ENCODE measurements around the gene MEI4.

Gene MEI4

GRCh38 chr6:77773157-77773822 lies 120.5 kb downstream of the MEI4 start:
- TF ChIP-seq, protein P1, sequence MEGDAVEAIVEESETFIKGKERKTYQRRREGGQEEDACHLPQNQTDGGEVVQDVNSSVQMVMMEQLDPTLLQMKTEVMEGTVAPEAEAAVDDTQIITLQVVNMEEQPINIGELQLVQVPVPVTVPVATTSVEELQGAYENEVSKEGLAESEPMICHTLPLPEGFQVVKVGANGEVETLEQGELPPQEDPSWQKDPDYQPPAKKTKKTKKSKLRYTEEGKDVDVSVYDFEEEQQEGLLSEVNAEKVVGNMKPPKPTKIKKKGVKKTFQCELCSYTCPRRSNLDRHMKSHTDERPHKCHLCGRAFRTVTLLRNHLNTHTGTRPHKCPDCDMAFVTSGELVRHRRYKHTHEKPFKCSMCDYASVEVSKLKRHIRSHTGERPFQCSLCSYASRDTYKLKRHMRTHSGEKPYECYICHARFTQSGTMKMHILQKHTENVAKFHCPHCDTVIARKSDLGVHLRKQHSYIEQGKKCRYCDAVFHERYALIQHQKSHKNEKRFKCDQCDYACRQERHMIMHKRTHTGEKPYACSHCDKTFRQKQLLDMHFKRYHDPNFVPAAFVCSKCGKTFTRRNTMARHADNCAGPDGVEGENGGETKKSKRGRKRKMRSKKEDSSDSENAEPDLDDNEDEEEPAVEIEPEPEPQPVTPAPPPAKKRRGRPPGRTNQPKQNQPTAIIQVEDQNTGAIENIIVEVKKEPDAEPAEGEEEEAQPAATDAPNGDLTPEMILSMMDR (conservative IDR thresholded peaks at IDR 0.05; ENCODE audit: low read depth, low read length), result no peak

DNA sequence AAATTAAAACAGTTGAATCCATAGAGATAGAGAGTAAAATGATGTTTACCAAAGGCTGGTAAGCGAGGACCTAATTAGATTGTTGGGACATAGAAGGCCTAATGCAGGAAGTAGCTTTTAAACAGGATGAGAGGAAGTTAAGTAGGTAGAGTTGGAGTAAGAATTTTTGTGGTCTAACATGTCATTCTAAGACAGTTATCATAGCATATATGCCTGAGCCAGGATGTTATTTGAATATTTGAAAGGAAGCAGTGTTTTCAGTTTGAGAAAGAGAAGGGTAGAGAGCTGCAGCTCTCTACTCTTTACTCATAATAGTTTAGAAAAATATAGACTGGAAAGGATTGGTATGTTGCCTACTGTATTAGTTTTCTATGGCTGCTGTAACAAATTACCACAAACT lies 121.6 kb downstream of the MEI4 start:
- TF ChIP-seq, protein P1 (conservative IDR thresholded peaks at IDR 0.05; ENCODE audit: low read depth, low read length), result no peak
- no peak for DNase-seq (ENCODE audit: low read depth)
- H3K4me3 ChIP-seq (ENCODE audit: low read depth, low read length), result no peak overlapping the region

More at GRCh38 chr6:77773157-77773822, 120.5 kb downstream of the MEI4 start:
- no peak overlapping the region for H3K4me3 ChIP-seq (ENCODE audit: low read depth, low read length)
- no peak for DNase-seq (ENCODE audit: low read depth)

- H3K4me3 ChIP-seq (ENCODE audit: low read depth, low read length), result no peak overlapping the region
- no peak for DNase-seq (ENCODE audit: low read depth)
- TF ChIP-seq, protein P1 (conservative IDR thresholded peaks at IDR 0.05; ENCODE audit: low read depth, low read length), result no peak
Measured at GRCh38 chr6:77776441-77776840, 123.6 kb downstream of the MEI4 start.

- DNase-seq (ENCODE audit: low read depth), result no peak
- TF ChIP-seq, protein P1 (conservative IDR thresholded peaks at IDR 0.05; ENCODE audit: low read depth, low read length), result no peak
- H3K4me3 ChIP-seq (ENCODE audit: low read depth, low read length), result no peak overlapping the region
Measured at GRCh38 chr6:77778527-77778926, 125.7 kb downstream of the MEI4 start.

DNA sequence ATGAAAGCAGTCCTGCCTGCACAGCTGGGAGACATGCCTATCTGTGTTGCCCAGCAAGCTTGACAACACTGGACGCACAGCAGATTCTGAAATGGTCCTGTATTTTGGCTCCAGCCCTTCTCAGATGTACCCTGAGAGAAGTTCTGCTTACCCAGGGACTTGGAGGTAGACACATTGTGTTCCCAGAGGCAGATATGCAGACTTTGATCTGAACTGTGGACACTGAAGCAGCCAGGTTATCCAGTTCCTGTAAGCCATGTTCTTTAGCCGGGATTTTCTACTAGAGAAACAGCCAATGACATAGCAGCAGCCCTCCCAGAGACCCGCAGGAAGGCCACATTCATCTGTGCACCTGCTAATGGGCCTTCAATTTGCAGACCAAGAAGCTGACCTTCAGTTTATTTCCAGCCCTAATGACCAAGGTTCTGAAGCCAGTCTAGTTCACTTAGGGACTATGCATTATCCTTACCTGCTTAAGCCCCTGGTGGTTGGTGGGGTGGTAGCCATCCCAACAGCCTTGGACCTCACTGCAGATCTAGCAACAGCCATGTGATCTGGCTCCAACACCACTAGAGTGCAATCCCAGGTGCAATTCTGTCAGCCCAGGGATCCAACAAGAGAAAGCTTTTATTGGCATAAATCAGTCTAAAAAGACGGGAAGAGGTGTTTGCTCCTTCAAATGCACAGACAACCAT lies 134.2 kb downstream of the MEI4 start:
- TF ChIP-seq, protein P1 (conservative IDR thresholded peaks at IDR 0.05; ENCODE audit: low read depth, low read length), result no peak
- H3K4me3 ChIP-seq (ENCODE audit: low read depth, low read length), result no peak overlapping the region
- no peak for DNase-seq (ENCODE audit: low read depth)

- TF ChIP-seq, protein P1 (conservative IDR thresholded peaks at IDR 0.05; ENCODE audit: low read depth, low read length), result no peak
- no peak for DNase-seq (ENCODE audit: low read depth)
- no peak overlapping the region for H3K4me3 ChIP-seq (ENCODE audit: low read depth, low read length)
Measured at GRCh38 chr6:77796824-77797809, 144.3 kb downstream of the MEI4 start.
